DMS 273 treated with DMSO at 0.1 percent for 48 hours (cell line): ENCODE measurements around the gene GEMIN7.

Experiments used
- DNase-seq: peaks from one replicate; lab custom pipeline; 2025; lab: John Stamatoyannopoulos, UW

The GEMIN7 gene

DNA sequence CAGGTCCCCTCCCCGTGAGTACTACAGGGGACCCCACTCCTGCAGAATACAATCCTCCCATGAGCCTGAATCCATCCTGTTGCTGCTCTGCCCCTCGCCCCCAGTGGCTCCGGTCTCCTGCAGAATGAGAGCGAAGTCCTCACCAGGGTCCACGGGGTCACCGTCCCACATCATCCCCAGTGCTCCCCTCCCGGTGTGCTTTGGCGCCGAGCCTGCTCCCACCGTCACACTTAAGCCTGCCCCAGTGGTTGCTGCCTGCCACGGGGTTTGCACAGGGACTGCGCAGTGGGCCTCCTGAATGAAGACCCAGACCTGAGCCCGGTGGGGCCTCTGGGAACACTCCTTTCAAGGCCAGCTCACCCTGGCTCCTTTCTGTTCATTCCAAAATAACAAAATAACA is 51.2 kb downstream of the GEMIN7 start:
- DNase-seq: no peak

DNA sequence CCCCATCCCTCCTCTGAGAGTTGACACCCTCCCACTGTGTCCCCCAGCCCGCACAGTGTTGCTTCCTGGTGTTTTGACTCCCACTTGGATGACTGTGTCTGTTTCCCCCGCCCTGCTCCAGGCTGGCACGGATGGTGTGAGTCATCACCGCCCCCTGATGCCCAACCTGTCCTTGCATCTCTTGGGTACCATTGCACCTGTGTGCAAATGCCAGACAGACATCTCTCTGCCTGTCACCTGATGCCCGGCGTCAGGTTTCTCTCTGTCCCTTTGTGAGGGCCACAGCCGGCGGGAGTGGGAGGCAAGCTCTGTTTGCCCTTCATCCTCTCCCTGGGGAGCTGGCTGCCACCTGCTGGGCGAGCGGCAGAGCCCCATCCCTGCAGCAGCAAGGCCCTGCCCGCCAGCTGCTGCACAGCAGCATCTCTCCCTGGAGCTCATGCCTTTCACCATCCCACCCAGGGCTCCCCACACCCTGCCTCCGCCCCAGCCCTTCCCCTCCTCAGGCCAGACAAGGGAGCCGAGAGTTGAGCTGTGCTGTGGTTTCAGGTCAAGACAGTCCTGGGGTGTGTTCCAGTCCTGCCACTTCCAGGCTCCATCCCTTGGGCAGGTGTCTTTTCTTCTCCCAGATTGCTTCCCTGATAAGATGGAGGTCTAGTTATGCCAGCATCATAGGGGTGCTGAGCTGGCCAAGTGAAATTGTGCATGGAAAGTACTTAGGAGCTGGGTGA is 52.0 kb downstream of the GEMIN7 start:
- no peak for DNase-seq

DNA sequence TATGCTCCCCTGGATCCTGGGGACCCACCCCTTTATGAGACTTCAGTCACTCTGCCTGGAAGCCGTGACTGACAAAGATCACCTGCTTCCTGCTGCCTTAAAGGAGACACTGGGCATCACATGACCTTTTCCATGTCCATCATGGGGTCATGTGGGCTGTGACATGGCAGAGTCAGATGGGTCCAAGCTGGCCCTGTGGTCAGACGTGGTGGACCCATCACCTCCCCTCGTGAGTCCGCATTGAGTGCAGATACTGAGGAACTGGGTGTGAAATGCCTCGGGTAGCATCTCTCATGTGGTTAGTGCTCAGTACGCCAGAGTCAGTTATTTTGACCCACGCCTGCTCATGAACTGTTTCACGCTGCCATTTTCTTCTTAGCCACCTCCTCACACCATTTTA is 54.6 kb downstream of the GEMIN7 start:
- no peak for DNase-seq

DNA sequence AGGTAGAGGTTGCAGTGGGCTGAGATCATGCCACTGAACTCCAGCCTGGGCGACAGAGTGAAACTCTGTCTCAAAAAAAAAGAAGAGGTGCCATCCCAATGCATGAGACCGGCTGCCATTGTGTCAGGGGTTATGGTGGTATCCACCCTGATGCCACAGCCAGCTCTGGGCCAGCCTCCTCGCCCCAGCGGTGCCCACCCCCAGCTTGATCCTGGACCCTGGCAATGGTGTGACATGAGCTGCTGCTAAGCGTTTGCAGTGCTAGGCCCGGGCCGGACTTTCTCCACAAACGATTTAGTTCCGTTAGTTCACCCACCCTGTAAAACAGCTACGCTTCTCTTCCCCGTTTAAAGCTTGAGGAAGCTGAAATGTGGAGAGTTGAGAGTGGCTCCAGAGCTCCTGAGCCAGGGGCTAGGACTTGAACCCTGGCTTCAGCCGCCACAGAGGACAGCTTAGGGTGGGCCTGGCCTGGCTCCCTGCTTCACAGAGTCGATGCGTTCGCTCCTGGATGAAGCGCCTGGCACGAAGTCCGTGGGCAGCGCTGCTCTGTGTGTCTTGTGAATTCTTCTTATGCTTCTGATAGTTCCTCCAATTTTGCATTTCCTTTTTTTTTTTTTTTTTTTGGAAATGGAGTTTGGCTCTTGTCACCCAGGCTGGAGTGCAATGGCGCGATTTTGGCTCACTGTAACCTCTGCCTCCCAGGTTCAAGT is 56.3 kb downstream of the GEMIN7 start:
- DNase-seq: no peak

DNA sequence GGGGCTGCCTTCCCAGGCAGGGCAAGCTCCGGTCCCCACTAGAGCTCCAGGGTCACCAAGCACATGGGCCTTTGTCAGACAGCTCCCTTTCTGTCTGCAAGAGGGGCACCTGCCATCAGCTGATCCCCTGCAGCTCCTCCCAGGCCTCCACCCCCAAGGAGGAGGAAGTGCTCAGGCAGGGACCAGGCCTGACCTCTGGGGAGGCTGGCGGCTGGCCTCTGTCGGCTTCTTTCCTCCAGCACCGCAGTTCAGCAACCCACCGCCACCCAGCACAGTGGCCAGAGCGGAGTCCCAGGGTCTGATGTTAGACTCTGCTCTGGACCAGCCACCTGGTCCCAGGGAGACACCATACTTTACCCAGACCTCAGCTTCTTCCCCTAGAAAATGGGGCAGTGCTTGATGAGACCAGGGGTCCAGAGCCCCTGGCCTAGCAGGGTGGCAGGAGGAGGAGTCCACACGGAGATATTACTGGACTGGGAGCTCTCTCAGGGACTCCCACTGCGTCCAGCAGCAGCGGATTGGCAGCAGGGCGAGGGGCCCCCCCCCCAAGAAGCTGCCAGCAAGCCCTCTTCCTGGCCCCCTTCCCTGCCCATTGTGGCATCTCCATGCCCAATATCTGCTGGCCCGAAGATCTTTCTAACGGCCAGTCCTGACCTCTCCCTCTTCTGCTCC is 57.6 kb downstream of the GEMIN7 start:
- no peak for DNase-seq

DNA sequence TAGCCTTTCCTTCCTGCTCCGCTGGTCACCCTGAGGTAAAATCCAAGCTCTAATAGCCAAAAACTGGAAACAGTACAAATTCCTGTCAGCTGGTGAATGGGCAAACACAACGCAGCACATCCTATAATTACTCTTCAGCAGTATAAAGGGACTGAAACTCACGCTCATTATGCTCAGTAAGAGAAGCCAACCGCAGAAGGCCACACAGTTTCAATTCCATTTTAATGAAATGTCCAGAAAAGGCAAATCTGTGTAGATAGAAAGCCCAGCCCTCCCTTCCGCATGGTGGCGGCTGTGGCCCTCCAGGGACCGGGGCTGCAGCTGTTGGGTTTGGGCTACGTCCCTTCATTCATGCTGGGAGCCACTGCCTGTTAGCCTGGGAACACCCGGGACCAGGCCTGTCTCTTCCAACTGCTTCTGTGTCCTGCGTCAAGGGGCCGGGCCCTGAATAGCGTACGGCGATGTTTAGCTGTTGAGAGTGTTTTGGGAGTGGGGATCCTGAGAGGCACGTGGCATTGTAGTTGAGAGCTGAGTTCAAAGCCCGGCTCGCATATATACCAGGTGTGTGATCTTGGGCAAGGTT is 58.2 kb downstream of the GEMIN7 start:
- no peak for DNase-seq

DNA sequence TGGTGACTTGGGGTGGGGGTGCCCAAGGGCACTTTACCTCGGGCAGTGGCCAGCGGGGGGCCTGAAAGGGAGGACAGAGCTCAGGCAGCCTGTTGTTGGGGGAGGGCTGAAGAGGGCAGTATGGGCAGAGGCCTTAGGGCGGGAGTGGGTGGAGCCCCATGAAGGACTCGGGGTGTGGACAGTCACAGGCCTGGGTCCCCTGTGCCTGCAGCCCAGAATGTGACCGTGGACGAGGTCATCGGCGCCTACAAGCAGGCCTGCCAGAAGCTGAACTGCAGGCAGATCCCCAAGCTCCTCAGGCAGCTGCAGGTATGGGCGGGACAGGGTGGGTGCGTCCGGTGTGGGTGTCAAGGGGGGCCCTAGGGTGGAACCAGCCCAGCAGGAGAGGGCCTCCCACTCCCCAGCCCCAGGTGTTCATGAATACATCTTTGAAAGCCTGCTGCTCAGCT is 59.3 kb downstream of the GEMIN7 start:
- no peak for DNase-seq

DNA sequence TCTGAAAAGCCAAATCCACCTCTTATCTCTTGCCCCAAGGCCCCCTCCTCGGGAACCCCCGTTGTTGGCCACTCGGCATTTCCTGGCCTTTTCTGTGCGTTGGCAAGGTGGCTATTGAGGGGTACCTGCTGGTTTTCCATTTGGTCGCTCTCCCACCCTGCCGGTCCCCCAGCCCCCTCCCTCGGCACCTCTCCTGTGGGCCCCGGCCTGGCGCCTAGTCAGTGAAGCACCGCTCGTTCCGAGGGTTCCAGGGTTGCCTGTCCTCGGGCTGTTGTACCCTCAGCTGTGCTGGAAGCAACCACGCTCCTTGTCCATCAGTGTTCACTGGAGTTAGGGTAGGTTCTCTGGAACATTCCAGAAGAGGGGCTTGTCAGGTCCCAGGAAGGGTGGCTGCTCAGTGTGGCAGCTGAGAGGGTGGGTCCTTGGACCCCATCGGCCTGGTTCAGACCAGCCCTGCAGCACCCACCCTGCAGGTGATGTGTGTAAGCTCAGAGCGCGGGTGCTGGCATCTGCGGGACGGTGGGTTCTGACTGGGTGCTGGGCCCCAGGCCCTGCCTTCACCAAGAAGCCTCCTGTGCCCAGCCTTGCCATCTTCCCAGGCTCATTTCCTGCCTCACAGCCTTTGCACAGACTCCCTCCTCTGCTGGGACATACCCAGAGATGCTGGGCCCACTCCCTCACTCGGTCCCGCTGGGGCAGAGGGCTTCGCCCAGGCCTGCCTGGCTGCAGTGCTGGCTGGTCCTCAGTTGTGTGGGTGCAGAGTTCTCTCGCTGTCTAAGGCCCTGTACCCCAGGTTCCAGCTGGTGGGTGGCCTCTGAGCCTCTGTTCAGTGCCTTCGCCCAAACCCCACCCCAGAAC is 60.5 kb downstream of the GEMIN7 start:
- DNase-seq: no peak

DNA sequence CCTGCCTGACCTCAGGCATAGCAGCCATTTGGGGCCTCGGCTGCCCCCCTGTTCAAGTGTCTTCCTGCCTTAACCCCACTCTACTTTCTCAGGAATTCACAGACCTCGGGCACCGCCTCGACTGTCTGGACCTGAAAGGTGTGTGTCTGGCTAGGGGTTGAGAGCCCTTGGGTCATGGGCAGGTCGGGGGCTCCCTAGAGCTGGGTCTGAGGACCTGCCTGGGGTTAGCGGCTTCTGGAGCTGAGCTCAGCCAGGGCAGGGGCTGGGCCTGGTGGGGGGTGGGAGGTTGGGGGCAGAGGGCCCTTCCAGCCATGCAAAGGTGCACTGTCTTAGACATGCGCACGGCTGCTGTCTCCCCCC is 61.1 kb downstream of the GEMIN7 start:
- no peak for DNase-seq

DNA sequence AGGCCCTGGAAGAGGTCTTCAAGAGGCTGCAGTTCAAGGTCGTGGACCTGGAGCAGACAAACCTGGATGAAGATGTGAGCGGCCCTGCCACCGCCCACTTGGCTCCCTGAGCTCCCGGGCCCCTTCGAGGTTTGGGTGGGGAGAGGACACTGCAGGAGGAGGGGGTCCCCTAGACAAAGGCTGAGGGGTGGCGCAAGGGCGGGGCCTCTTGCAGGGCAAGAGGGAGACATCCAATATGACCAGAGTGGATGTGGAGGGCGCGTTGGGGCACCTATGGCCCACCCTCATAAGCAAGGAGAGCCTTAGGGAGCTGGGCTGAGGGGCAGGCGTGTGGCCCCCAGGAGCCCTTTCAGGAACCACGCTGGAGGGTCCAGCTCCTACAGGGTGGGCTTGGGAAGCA is 61.5 kb downstream of the GEMIN7 start:
- DNase-seq: no peak
